Diencephalon (tissue), 1 donor: ENCODE results near the gene PKD2L1. TPM values are rescaled to one million over a fixed set of nuclear protein-coding genes. Genes with fewer than 3 reads are reported as not detected.

Source experiments
- small RNA-seq: library from RNA; depleted of rRNA; stranded (forward); fragments of <200 nt; gene quantifications from one replicate; pipeline ENCODE3, GENCODE V24; 2014
- total RNA-seq: library from RNA; depleted of rRNA; stranded (reverse); fragments of >200 nt; gene quantifications from one replicate; pipeline ENCODE4 v1.2.3, GENCODE V29; 2014

The PKD2L1 gene
- 0.46 TPM for total RNA-seq

GRCh38 chr10:100330079-100330478 lies at the start of gene PKD2L1:
PKD2L1 (minus strand) TSS chr10:100330228; CDS start chr10:100330103, 125 bp downstream.

GRCh38 chr10:100346765-100347567 lies 16.9 kb upstream of the PKD2L1 start, which contains the start of gene SCD:
SCD (plus strand) TSS chr10:100347233; CDS start chr10:100347505, 272 bp downstream.

GRCh38 chr10:100286051-100287033 lies 43.7 kb downstream of the PKD2L1 start, which contains the start of gene BLOC1S2:
BLOC1S2 (minus strand) TSS chr10:100286680; CDS start chr10:100286659, 21 bp downstream.

DNA sequence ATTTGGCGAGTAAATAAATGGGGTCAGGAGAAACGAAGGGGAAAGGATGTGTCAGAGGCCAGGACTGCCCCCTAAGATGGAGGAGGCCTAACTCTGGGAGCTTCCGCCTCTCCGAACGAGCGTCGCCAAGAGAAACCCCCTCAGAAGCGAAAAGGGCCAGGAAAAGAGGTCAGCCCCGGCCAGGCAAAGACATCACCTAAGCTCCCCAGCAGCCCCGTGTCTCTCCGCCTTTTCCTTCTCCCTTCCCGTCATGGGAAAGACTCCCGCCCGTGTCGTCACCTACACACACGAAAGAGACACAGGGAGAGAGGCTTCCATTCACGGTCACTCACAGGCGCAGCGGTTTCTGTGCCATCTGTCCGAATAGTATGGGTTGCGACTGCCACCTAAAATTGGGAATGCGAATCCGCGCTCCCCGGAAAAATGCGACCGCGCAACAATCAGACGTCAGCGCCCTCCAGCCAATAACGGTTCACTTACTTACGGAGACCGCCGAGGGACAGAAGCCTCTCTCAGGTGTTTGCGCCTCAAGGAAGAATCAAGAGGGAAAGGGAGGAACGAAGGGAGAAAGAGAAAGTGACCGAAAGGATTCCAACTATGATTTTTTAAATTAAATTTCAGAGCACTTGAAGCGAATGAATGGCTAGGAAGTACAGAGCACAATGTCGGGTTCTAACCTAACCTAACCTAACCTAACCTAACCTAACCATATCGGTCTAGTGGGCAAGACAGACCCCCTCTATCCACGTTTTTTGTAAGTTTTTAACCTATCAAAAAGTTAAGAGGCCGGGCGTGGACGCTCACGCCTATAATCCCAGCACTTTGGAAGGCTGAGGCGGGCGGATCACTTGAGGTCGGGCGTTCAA lies 62.6 kb downstream of the PKD2L1 start, which contains the start of gene CWF19L1:
Gene CWF19L1, minus strand, starts transcription at position 400 of the 866 bp plus-strand sequence. Its CDS starts 45 bp downstream, at position 355.

Small RNAs within 50 kb of the gene (small RNA-seq; reads per million reads assigned to genes)
- gene RNU6-422P = not detected

Other genes with a start within 250 kb of the PKD2L1 start
- not detected for gene CPN1, start 248.4 kb downstream of the PKD2L1 start, total RNA-seq
- gene ERLIN1, start 144.2 kb downstream of the PKD2L1 start, total RNA-seq = 15.0 TPM
- gene CHUK, start 100.6 kb downstream of the PKD2L1 start, total RNA-seq = 22.6 TPM
- 27.2 TPM for gene CWF19L1, start 62.6 kb downstream of the PKD2L1 start, total RNA-seq
- gene BLOC1S2, start 43.5 kb downstream of the PKD2L1 start, total RNA-seq = 75.4 TPM
- gene SCD, start 17.0 kb upstream of the PKD2L1 start, total RNA-seq = 229 TPM
- gene WNT8B, start 132.8 kb upstream of the PKD2L1 start, total RNA-seq = 0.69 TPM
- gene SEC31B, start 189.6 kb upstream of the PKD2L1 start, total RNA-seq = 5.3 TPM
- gene NDUFB8, start 199.6 kb upstream of the PKD2L1 start, total RNA-seq = 155 TPM
- gene HIF1AN, start 205.7 kb upstream of the PKD2L1 start, total RNA-seq = 20.5 TPM